ENCODE data around the gene BROX. TPM values are rescaled to one million over a fixed set of nuclear protein-coding genes. Genes with fewer than 3 reads are reported as not detected.

Gene BROX
- total RNA-seq, 1 experiment from 2014 or later, result 44.9 TPM

GRCh38 chr1:222702210-222702609 lies 10.2 kb upstream of the BROX start:
- Histone ChIP-seq H3K9me3 (ENCODE audit: control insufficient read depth in 1 of 2, insufficient read depth in 1 of 2, low read depth in 1 of 2, low read length in 2 of 2) (no peaks in the 10 kb centered on the region), H3K9ac (ENCODE audit: low read length) (no peak overlapping the region), H3K4me3 (replicated peaks in 1 of 2; ENCODE audit: low read depth in 1 of 2, low read length in 2 of 2) (no peak overlapping the region), H3K4me2 (ENCODE audit: low read length) (no peak overlapping the region), H3K36me3 (ENCODE audit: control insufficient read depth in 1 of 2, insufficient read depth in 2 of 2, low read length in 2 of 2) (peaks cover 10% of the 10 kb centered on the region in 2 experiments; a peak in 3 of 4 replicates), H3K9me2 (ENCODE audit: insufficient read depth) (no peaks in the 10 kb centered on the region), H3K79me2 (ENCODE audit: insufficient read depth, low read length) (peaks cover 47% of the 10 kb centered on the region), H3K4me1 (ENCODE audit: control insufficient read depth in 1 of 2, insufficient read depth in 2 of 2, low read length in 2 of 2) (no peaks in the 10 kb centered on the region), H2AFZ (ENCODE audit: low read depth, low read length, poor library complexity, severe bottlenecking) (no peak overlapping the region), H4K20me1 (ENCODE audit: insufficient read depth) (no peaks in the 10 kb centered on the region), H3K27ac (ENCODE audit: low read depth, low read length) (no peak overlapping the region), H3K27me3 (ENCODE audit: insufficient read depth, low read length) (no peaks in the 10 kb centered on the region)
- ATAC-seq, result no peak
- intact Hi-C loops (cut with micrococcal nuclease), result no loop called here
- ChIA-PET CTCF (no interaction called here), POLR2A (no interaction called here), RAD21 (ENCODE audit: low non-redundant PET in 1 of 2, low total read pairs in 2 of 2, uncharacterized antibody in 2 of 2, unreplicated experiment in 2 of 2) (no interaction called here)
- DNase-seq (ENCODE audit: low read depth, low spot score), result no peak
- TF ChIP-seq FOSL1 (IDR thresholded peaks at IDR 0.05; ENCODE audit: low read depth) (no peak), ZNF274 (IDR thresholded peaks at IDR 0.05; ENCODE audit: low read depth, low read length) (no peak), REST (IDR thresholded peaks at IDR 0.05; ENCODE audit: low read depth) (no peak), CEBPB (IDR thresholded peaks at IDR 0.05; ENCODE audit: low read depth) (no peak), RAD21 (IDR thresholded peaks at IDR 0.05; ENCODE audit: low read depth) (no peak), SIN3A (IDR thresholded peaks at IDR 0.05; ENCODE audit: low read depth) (no peak), JUND (IDR thresholded peaks at IDR 0.05) (no peak), CBX3 (IDR thresholded peaks at IDR 0.05; ENCODE audit: low read depth) (no peak), ZFX (IDR thresholded peaks at IDR 0.05) (no peak), SRF (IDR thresholded peaks at IDR 0.05; ENCODE audit: low read depth) (no peak)
- TSS peak; percentile 15 for BruUV-seq (replicated peaks)

All from HCT116 (cell line).